GM12865 (cell line): ENCODE measurements around the gene ABCB10.
A peak's percentile ranks its signal among the peaks of the same experiment; 100 is the strongest.

ENCODE experiments used
- DNase-seq: peaks from one replicate; pipeline ENCODE4 v3.0.0; 2010; ENCODE audit warnings: low read depth
- H3K4me3 ChIP-seq: 2 replicates; pipeline ENCODE4 v1.5.1; 2011; ENCODE audit warnings: mild to moderate bottlenecking, low read depth, low read length, control low read depth
- CTCF ChIP-seq: IDR thresholded peaks from 2 replicates; pipeline ENCODE4 v1.5.1; 2011; ENCODE audit warnings: low read length, control low read depth, low read depth, inconsistent platforms; ENCODE audit not compliant: insufficient read depth; ENCODE audit errors: missing control alignments

The ABCB10 gene

GRCh38 chr1:229570891-229571516 is 12.5 kb upstream of the ABCB10 start:
- TF ChIP-seq CTCF, result no peak
- DNase-seq, result peak; percentile 32
- no peak overlapping the region for H3K4me3 ChIP-seq

GRCh38 chr1:229570305-229570704 is 11.8 kb upstream of the ABCB10 start:
- DNase-seq, result no peak
- no peak for TF ChIP-seq CTCF
- no peak overlapping the region for H3K4me3 ChIP-seq

- TF ChIP-seq CTCF, result no peak
- DNase-seq, result no peak
- H3K4me3 ChIP-seq, result no peak overlapping the region
These were observed 8.8 kb upstream of the ABCB10 start for GRCh38 chr1:229567109-229567868.

- DNase-seq, result no peak
- no peak overlapping the region for H3K4me3 ChIP-seq
- no peak for TF ChIP-seq CTCF
These were observed 5.2 kb upstream of the ABCB10 start for GRCh38 chr1:229563701-229564100.

GRCh38 chr1:229563241-229563640 is 4.7 kb upstream of the ABCB10 start:
- no peak for TF ChIP-seq CTCF
- DNase-seq, result no peak
- no peak overlapping the region for H3K4me3 ChIP-seq

GRCh38 chr1:229562686-229563085 is 4.2 kb upstream of the ABCB10 start:
- no peak for TF ChIP-seq CTCF
- no peak overlapping the region for H3K4me3 ChIP-seq
- no peak for DNase-seq
